SIG-M5 treated with dmso at 0.1 percent for 504 hours (cell line): ENCODE data around the gene MAP3K14.
"Not testable (repeated sequence)": the region's sequence is repeated elsewhere in the genome, so short reads cannot be mapped to it uniquely, and the experiment has no call there.

Experiments
- DNase-seq: peaks from one replicate; lab custom pipeline; 2025; ENCODE audit not compliant: unreplicated experiment; lab: John Stamatoyannopoulos, UW

MAP3K14 gene

DNA sequence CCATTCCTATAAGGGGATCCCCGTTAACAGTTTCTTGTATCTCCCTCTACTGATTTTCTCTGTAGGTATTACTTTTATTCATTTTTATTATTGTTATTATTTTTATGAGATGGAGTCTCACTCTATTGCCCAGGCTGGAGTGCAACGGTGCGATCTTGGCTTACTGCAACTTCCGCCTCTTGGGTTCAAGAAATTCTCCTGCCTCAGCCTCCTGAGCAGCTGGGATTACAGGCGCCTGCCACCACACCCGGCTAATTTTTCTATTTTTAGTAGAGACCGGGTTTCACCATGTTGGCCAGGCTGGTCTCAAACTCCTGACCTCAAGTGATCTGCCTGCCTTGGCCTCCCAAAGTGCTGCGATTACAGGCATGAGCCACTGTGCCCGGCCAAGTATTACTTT lies 14.6 kb downstream of the MAP3K14 start:
- DNase-seq, result not testable (repeated sequence)

DNA sequence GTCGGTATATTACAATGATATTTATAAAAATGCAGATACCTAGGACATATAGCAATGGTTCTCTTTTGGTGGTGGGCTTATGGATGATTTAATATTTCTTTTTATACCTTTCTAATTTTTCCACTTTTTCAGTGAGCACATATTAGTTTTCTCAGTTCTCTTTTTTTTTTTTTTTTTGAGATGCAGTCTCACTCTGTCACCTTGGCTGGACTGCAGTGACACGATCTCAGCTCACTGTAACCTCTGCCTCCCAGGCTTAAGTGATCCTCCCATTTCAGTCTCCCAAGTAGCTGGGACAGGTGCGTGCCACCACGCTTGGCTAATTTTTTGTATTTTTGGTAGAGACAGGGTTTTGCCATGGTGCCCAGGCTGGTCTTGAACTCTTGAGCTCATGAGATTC lies 15.1 kb downstream of the MAP3K14 start:
- DNase-seq, result no peak

DNA sequence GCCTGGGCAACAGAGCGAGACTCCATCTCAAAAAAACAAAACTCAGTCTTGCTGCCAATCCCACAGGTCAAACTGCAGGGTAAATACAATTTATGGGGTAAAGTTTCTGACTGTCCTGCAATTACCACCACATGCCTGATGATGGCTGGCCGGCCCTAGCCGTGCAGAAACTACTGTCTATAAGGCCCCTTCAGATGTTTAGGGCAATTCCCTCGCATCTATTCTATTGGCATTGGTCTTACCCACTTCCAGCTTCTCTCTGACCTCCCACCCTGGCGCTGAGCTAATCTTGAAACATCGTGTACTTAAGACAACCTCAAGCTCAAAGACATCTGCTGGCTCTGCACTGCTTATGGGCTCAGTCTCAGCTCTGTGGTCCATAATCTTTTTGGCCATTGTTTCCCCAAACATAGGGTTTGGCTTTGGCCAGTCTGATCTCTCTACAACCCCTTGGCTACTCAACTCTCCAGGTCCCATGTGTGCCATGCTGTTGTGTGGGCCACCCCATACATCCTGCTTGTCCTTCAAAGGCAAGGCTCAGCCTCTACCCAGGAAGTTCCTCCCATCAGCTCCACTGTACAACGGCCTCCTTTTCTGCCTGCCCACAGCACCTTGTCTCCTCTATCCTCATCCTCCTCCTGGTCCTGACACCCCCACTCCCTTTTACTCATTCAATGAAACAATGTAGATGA lies 16.6 kb downstream of the MAP3K14 start:
- DNase-seq, result no peak

DNA sequence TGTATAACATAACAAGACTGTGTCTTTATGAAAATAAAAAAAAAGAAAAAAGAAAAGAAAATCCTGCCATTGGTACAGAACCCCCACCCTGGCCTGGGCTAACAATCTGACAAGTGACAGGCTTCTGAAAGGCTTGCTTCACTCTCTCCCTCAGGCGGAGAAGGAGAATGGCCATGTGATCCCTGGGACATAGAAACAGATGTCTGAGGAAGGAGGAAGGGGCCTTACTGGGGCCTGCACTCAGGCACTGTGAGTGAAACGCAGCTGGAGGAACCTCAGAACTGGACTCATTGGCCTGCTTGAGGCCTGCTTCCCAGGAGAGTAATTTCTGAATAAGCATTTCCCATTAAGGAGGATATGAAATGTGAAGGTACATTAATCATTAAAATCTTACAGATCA lies 17.5 kb downstream of the MAP3K14 start:
- DNase-seq, result peak; percentile 29

DNA sequence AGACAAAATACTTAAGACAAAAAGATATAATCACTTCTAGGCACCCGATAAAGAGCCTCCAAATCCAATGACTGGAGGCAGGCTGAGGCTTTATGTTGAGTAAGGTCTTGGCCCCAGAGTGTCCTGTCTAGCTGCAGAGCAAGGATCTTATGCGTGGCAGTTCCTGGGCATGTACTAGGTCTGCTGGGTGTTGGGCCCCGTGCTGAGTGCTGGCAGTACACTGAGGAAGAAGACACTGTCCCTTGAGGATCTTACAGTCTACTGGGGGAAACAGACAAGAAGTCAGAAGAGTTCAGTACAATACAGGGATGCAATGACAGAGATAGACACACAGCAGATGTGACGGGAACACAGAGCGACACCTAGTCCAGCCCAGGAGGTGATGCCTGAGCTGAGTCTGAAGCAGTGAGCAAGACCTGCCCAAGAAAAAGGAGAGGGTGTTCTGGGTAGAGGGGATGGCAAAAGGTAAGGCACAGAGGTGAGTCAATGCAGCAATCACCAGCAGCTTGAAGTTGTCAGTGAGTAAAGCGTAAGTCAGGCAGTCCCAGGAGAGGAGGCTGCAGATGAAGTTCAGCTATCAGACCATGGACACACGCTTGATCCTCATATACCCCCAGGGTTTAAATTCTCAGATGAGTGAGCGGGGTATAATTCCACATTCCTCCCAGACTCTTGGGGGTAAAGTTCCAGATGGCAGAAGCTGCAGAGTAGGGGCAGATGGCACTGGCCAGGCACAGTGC lies 18.1 kb downstream of the MAP3K14 start:
- DNase-seq, result no peak

DNA sequence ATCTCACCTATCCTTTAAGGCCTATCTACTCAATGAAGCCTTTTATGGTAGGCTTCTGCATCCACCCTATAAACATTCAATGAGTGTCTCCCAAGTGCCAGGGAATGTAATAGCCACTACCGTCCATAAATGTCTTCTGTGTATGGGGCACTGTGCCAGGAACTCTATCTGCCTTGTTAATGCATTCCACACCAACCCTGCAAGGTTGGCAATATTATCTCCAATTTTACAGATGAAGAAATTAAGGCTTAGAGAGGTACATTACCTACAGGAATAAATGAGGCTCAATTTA lies 20.0 kb downstream of the MAP3K14 start:
- no peak for DNase-seq

DNA sequence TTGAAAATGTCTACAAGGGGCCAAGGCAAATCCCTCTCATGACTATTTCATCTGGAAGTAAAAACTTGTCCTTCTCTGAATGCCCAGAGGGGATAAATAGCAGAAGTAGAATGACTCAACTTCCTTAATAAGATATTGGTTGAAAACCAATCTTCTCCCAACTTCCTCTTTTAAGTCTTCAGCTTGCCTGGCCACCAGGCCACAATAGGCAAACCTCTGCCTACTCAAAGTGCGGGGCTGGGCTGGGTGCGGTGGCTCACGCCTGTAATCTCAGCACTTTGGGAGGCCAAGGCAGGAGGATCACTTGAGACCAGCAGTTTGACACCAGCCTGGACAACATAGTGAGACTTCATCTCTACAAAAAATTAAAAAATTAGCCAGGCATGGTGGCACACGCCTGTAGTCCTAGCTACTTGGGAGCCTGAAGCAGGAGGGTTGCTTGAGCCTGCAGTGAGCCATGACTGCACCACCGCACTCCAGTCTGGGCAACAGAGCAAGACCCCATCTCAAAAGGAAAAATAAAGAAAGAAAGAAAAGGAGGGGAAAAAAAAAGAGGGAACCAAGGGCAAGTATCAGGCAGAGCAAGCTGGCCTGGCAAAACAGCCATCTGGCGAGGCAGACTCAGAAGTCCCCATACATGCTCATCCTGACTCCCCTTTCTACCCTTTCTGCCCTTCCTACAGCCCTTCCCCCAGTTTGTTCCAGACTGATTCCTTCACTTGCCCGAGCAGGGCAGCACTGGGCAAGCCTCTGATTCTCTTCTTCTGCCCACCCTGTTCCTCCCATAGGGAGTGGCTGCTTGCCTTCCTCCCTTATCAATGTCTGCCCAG lies 20.6 kb downstream of the MAP3K14 start:
- DNase-seq, result peak; percentile 97

DNA sequence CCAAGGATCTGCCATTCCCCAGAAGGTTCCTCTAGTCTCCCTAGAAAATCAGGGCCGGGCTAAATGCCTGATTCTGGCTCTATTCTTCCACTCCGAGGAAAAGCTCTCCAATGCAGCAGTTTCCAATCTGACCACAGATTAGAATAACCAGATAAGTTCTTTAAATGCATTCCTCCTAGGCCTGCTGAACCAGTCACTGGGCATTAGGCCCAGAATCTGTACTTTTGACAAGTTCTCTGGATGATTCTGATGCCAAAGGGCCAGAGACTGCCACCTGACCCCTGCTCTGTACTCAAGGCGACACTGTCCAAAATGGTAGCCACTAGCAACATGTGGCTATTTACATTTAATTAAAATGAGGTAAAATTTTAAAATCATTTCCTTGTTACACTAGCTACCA lies 22.3 kb downstream of the MAP3K14 start:
- peak; percentile 17 for DNase-seq

DNA sequence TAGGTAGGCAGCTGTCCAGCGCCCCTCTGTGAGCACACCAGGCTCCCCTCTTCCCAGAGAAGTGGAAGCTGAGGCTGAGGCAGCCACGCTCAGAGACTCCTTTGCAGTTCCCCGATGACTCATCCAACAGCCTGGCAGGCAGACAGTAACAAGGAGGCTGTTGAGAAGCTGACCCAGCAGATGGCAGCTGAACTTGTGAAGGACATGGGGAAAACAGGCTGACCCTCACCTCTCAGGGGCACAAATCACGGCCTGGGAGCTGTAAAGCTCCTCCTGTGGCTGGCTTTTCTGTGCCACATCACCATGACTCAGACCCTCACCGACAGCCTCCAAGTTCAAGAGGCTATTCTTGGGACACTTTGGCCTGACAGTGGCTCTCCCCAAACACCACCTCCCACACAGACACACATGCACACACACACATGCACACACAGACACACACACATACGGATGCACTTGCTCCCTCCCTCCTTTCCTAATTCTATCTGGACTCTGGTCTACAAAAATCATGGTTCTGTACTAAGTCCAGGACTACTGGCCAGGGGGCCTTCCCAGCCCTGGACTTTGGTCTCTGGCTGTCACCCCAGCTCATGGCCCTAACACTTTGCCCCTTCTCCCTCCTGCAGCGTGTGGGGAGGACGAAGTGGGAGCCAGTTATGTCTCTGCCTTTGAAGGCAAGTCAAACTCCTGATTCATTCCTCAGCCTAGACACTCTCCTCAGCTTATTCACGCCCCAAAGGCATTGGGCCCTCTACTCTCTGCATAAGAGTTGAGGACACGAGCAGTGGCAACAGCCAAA lies 23.2 kb downstream of the MAP3K14 start:
- DNase-seq, result peak; percentile 61

DNA sequence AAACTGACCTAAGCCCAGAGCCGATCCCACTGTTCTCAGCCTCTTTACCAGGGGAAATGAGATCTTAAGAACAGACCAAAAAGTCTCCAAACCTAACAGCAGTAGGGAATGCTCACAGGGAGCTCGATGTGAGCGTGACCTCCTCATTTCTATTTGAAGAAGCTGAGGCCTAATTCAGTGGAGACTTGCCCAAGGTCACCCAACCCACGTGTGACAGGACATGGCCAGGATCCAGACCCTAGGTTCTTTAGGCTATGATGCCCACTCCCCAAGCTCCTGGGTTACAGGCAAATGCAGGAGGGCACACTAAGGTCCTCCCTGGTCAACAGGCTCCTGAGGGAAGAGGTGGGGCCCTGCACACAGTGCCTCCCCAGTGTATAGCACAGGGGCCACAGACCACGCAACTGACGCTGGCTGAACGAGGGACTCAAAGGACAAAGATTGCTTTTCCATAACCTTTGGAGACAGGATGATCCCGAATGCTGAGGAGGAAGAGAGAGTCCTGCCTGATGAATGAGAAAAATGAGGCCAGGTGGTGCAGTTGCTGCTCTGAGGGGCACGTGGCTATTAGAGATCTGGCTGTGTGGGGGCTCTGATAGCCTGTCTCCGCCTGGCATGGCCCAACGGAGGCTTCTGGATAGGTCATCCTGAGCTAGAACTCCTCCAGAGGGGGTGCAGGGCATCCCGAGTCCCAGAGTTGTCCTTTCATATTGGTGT lies 24.0 kb downstream of the MAP3K14 start:
- no peak for DNase-seq

DNA sequence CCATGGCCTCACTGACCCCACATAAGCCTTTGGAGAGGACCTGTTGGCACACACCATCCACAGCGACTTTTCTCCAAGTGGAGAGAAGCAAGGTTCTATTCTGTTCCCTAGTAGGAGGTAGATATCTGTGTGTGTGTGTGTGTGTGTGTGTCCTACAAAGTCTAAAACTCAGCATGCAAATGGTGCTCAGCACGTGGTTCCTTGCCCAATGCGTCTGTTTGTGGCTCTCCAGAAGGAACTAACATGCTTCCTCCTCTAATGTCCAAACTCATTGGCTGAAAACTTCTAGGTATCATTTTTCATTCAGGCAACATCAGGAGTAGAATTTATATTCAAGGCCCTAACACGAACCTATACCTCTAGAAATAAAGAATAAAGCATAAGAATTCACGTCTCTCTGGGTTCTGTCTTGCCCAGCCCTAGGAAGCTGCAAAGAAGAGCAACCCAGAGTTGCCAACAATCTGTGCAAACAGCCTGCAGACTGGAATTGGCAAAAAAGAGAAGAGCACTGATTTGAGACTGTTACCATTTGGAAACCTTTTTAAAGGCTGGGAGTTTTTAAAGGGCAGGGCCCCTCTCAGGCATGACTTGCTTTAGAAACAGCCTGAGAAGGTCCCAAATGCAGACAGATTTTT lies 25.5 kb downstream of the MAP3K14 start:
- peak; percentile 36 for DNase-seq

DNA sequence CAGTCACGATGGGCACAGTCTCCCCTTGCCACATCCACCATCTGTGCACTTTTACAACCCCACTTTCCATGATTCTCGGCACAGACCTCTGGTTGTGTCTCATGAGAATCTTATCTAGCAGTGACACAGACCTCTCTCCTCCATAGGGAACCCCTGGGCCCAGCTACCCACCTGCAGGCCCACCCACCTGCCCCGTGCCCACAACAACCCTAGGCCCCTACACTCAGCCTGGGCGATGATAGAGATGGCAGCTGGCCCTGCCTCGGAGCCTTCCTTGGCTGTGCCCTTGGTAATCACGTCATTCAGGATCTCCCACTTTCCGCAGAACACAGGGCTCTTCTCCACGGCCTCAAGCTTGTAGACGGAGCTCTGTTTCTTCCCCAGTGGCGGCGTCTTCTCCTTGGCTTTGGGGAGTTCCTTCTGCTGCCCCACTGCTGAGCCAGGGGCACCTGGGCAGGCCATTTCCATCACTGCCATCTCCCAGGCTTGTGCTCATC lies 26.5 kb downstream of the MAP3K14 start:
- no peak for DNase-seq

DNA sequence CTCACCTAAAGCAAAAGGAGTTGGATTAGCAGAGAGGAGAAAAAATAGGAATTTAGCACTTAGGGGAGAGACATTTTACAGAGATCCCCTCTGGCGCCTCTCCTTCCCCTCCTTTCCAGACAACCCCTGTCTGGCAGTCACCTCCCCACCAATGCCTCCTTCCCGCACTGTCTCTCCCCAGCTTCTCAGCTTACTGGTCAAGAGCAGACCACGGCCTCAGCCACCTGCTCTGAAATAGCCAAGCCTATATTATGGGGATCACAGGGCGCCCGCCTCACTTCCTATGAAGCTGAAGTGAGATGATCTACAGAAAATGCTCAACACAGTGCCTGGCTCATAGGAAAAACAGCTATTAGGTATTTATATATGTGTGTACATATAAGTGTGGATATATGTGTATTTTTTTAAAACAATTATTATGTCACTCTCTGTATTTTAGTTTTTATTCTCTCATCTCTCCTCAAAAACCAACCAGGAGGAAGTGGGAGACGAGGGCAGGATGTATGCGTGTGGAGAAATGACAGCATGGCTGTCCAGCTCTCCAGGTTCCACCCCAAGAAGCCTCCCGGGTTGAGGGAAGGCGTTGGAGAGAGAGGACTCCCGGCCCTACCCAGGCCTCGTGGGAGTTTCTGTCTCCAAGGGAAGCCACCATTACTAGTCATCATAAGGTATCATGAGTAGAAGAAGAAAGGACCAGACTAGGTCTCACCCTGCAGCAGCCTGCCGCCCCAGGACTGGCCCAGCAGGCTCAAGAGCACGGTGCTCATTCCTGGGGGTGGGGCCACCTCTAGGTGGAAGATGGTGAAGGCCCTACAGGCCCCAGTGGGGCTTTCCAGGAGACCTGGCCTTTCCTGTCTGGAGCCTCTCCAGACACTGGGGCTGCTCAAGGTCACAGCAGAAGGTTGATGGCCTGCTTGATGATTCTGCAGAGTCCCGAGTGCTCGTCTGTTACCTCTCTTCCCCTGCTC lies 27.2 kb downstream of the MAP3K14 start:
- no peak for DNase-seq

DNA sequence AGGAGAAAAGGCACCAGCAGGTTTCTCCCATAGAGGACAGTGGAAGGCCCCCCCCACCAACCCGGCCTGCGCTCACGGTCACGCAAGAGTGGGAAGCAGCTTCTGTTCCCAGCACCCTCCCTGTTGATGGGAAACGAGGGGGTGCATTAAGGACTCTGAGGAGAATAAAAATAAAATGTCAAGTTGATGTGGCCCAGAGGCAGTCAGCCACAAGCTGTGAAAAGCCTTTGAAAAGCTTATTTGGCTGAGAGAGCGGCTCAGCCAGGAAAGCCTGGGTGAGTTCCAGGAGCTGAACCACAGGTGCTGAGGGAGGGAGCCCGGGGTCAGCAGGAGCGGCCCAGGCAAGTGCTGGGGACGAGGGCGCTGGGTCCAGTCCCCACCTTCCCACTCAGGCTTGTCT lies 28.0 kb downstream of the MAP3K14 start:
- DNase-seq, result no peak

DNA sequence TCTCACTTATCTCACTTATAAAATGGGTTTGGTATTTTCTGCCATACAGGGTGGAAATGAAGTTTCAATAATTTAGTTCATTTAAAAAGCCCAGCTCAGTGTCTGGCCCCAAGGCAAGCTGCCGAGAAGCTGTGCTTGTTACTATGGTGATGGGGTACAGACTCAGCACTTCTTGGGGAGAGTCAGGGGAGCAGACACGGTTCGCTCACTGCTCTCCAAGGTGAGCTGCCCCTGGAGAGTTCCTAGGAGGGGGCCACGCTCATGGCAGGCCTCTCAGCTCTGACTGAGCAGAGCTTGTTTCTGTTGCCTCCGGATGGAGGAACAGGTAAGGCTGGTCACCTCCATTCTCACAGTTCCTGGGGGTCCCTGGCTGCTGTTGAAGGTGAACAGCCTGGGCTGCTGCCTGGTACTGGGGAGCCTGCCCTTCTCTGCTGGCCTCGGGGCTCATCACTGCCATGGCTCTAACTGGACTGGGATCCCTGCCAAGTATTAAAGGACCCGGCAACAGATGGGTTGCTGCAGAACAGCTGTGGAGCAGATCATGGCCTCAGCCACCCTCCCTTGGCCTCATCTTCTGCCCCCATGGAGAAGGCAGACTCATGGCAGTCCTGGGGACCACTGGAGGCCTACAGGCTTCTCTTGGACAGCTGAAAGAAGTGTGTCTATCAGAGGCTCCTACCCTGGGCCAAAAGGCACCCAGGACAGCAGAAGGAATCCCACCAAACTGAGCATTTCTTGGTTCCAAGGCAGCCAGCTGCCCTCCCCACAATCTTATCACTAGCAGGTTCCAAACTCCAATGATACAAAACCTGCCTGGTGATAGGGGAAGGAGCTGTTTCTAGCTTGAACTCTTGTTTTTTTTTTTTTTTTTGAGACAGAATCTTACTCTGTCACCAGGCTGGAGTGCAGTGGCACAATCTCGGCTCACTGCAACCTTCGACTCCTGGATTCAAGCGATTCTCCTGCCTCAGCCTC lies 29.0 kb downstream of the MAP3K14 start:
- DNase-seq, result no peak

DNA sequence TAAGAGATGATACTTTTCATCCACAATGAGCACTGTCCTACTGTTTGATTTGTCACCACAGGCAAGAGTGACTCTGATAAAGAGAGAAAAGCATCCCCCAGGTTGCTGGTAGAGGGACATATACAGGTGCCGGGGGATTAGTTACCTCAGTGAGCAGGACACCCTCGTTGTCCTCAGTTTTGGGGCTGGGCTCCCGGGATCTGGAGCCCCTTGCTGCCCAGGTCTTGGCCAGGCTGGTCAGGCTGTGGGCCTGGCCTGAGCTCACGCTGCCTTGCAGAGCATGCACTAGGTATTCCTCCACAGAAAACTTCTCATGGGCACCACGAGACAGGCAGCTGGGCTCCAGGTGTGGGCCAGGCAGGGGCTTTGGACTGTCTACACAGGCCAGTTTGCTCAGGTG lies 30.5 kb downstream of the MAP3K14 start:
- DNase-seq, result no peak
